HG03196 (cell line): ENCODE measurements around the gene ADPRHL1.
"Not testable (repeated sequence)": the region's sequence is repeated elsewhere in the genome, so short reads cannot be mapped to it uniquely, and the experiment has no call there.

ENCODE experiments used
- ATAC-seq: cut with Tn5 transposase; IDR thresholded peaks from one replicate; pipeline ENCODE4 v1.9.1; 2021; ENCODE audit not compliant: unreplicated experiment

The ADPRHL1 gene

DNA sequence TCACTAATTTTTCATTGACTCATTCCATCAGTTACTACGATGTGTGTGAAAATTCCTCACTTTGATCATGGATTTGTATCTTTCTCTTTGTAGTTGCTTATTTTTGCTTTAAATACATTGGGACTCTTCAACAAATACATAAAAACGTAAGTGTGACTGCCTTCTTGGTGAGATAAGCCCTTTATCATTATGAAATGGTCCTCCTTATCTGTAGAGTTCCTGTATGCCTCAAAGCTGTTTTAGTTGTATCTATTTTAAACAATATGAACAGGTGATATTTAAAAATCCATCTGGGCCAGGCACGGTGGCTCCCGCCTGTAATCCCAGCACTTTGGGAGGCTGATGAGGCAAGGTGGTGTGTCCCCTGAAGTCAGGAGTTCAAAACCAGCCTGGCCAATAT lies 25.9 kb upstream of the ADPRHL1 start:
- ATAC-seq: no peak

DNA sequence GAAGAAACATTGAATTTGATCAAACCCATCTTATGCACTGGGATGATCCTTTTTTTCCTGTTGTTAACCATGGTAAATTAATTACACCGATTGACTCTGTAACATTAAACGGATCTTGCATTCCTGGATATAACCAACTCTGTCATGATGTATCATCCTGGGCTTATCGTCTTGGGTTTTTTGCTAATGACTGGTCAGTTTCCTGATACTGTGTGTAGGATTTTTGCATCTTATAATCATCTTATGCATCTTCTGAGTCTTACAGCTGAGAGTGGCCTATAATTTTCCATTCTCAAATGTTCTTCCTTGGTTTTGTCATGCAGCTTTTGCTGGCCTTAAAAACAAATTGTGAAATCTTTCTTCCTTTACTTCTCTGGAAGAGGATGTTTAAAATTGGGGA lies 24.4 kb upstream of the ADPRHL1 start:
- ATAC-seq: no peak

DNA sequence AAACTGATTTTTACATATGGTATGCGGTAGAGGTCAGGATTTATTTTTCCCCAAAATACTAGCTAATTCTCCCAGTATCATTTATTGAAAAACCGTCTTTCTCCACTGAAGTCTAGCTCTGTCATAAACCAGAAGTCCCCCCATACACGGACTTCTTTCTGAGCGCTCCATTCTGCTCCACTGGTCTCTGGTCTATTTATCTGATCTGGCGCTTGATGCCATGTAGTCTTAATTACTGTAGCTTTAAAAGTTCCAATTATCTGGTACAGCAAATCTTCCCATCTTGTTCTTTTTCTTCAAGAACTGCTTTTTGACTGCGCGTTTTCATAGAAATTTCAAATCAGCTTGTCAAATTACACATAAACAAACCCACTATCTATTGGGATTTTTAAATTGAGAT lies 23.5 kb upstream of the ADPRHL1 start:
- no peak for ATAC-seq

DNA sequence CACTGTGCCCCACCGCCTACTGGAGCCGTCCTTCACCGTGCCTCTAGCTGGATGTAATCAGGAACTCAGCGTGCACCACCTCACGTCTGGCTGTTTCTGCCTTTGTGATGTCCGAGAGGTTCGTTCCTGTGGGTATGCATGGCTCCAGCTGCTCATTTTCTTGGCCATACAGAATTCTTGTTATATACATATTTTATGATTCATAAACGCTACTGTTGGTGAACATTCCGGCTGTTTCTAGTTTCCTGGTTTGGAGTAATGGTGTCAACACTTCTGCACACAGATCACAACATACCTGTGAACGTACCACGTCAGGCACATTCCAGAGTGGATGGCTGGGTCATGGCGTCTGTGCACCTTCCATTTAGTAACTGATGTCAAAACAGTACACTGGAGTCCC lies 22.6 kb upstream of the ADPRHL1 start:
- ATAC-seq: no peak

DNA sequence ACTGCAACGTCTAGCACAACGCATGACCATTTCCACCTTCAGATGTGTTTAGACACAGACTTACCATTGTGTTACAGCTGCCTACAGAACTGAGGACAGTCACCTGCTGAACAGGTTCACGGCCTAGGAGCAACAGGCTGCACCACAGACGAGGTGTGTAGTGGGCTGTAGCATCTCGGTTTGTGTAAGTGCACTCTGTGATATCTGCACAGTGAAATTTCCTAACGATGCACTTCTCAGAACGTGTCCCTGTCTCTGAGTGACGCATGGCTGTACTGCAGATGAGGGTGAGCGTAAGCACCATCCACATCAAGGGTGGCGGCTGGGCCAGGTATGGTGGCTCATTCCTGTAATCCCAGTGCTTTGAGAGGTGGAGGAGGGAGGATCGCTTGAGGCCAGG lies 22.0 kb upstream of the ADPRHL1 start:
- no peak for ATAC-seq

DNA sequence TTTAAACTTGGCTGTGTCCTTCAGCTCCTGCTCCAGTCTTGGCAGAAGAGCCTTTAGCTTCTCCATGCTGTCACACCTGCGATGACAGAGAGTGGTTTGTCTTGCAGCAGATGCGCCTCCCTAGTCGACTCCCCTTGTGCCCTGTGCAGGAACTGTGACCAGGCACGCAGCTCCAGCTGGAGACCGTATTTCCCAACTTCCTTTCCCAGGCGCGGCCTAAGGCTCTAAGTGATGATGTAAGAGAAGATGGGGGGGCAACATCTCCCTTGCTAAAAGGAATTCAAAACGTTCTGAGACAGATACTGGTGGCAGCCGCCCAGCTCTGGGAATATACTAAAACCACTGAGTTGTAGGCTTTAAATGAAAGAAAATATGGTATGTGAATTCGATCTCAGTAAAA lies 20.9 kb upstream of the ADPRHL1 start:
- no peak for ATAC-seq

DNA sequence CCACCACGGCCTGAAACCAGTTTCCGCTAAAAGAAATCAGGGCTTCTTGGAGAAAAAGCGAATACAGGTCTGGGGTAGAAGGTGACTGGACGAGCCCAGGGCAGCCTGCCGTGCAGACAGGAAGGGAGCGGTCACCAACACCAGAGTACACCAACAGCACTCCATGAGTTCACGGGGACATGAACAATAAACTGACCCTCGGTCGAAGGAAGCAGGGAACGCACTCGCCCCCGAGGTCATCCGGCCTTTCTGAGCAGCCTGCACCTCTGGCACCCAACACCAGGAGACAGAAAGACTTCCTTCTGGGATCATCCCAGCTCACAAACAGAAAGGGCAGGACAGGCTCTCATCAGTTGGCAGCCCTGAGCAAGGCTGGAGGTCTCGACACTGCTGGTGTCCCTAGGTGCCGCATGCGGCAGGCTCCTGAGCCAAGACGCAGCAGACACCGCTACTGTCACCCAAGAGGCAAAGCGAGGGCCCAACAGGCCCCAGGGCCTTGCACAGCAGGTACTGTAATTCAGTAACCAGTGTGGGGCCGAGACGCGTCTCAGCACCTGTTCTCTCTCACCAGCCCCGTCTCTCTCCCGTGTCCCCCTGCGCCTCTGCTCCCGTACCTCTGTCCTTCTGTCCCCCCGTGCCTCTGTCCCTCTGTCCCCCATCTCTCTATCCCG lies 19.2 kb upstream of the ADPRHL1 start:
- no peak for ATAC-seq

DNA sequence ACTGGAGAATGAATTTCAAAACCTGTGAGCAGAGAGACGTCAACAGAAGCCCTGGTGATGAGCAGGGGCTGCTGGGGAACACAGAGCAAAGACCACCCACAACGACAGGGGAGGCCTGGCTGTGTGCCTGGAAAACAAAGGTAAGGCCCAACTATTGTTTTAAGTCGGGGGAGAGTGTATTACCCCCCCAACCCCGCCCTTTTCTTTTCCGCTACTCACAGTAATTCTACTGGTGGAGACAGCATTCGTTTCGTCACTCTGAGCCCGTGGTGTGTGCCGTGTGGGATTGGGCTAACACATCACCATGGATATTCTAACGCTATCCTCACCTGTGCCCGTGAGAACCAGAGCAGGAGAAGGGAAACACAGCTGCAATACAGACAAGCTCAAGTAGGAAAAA lies 18.6 kb upstream of the ADPRHL1 start:
- ATAC-seq: no peak

DNA sequence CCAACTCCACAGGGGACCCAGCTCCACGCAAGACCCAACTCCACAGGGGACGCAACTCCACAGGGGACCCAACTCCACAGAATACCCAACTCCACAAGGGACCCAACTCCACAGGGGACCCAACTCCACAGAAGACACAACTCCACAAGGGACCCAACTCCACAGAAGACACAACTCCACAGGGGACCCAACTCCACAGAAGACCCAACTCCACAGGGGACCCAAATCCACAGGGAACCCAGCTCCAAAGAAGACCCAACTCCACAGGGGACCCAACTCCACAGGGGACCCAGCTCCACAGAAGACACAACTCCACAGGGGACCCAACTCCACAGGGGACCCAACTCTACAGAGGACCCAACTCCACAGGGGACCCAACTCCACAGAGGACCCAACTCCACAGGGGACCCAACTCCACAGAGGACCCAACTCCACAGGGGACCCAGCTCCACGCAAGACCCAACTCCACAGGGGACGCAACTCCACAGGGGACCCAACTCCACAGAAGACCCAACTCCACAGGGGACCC lies 17.4 kb upstream of the ADPRHL1 start:
- ATAC-seq: not testable (repeated sequence)

DNA sequence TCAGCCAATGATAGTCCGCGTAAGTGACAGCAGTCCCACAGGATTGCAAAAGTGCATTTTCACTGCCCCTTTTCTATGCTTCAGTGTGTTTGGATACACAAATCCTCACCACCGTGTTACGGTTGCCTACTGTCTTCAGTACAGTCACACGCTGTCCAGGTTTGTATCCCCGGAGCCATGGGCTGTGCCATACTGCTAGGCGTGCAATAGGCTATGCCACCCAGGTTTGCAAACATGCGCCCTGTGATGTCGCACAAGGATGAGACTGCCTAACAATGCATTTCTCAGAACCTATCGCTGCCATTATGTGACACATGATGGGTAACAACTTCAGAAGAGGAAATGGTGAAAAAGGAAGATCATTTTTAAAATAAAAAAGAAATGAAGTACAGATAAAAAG lies 16.8 kb upstream of the ADPRHL1 start:
- ATAC-seq: no peak

DNA sequence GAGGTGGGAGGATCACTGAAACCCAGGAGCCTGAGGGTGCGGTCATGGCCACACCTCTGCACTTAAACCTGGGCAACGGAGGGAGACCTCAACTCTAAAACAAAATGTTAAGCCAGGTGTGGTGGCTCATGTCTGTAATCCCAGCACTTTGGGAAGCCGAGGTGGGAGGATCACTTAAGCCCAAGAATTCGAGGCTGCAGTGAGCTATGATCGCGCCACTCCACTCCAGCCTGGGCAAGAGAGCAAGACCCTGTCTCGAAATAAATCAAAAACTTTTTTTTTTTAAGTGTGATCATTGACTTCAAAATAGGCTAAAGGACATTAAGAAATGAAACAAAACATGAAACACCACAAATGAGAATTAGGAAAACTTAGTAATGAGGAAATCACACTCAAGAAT lies 16.3 kb upstream of the ADPRHL1 start:
- ATAC-seq: no peak

DNA sequence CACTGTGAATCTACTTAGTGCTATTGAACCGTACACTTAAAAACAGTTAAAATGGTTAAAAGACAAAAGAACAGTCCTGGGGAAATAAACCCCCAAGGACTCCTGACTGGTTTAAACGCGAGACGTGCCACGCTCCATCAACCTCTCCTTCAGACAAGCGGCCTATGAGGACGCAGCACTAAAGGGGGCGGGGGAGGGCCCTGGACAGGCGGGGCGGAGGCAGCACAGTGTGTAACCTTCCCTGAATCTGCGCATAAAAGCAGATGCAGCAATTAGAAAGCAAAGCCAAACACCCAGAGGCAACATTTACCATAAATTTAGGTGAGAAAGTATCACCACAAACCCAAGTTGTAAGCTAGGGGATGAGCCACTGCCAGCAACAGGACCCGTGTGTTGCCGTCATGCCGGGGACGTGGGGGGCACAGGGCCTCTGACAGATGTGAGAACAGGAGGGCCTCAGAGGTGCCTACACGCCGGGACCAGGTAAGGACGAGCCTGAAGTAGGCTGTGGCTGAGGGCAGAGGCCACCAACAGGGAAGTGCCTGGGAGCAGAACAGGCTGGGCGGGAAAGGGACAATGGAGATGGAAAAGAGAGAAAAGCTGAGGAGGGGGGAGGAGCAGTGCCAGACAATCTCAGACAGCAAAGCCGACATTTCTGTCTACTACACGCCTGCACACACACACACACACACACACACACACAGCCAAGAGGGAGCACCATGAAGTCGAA lies 15.3 kb upstream of the ADPRHL1 start:
- ATAC-seq: no peak

DNA sequence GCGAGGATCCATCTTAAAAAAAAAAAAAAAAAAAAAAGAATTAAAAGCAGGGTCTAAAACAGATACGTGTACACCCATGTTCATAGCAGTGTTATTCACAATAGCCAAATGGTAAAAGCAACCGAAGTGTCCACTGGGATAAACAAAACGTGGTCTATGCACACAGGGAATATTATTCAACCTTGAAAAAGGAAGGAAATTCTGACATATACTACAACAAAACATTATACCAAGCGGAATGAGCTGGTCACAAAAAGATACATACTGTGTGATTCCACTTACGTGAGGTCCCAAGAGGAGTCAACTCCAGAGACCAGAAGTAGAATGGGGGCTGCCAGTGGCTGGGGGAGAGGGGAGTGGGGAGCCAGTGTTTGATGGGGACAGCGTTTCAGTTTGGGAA lies 14.7 kb upstream of the ADPRHL1 start:
- no peak for ATAC-seq

DNA sequence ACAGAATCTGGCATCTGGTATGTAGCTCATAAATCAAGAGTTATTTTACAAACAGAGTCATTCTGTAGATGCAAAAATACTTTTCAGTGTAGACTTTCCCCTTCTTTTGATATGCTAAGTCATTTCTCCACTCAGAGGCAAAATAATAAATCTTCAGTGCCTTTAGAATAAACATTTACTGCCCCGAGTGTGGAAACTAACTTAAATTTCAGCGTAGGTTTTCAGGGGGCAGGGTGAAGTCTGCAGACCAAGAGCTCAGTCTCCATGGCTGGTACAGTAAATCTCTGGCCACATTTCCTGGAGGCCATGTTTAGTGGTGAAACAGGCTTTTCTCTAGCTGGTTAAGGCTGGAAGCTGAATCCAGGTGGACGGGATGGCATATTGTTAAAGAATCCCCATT lies 13.1 kb upstream of the ADPRHL1 start:
- ATAC-seq: no peak

DNA sequence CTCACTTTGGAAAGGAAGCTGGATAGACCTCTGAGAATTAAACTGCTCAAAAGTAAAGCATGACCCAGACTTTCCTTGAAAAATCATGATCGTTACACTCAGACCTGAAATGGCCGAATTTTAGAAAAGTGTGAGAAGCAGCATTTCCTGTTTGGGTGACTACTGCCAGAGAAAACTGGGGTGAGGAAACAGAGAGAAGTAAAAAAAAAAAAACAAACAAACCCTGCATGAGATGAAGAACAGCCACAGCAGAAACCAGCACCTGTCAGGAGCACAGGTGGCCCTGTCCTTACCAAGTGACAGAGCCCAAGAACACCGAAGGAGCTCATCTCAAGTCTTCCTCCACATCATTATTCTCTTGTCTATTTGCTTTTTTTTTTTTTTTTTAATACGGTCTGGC lies 12.0 kb upstream of the ADPRHL1 start:
- ATAC-seq: no peak

DNA sequence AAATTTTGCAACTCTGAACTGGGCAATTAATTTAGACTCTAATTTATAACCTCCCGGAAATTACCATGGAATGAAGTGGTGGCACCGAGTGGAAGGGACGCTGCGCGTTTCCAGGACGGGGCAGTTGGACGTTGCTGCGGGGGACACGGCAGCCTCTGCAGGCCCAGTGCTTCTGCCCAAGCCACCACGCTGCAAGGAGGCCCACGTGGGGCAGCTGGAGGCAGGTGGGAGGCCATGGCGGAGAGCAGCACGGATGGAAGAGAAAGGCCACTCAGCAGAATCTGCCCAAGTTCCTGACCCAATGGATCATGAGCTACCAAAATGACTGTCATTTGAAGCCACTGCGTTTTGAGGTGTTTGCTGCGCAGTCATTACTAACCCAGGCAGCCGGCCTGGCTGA lies 11.2 kb upstream of the ADPRHL1 start:
- no peak for ATAC-seq

DNA sequence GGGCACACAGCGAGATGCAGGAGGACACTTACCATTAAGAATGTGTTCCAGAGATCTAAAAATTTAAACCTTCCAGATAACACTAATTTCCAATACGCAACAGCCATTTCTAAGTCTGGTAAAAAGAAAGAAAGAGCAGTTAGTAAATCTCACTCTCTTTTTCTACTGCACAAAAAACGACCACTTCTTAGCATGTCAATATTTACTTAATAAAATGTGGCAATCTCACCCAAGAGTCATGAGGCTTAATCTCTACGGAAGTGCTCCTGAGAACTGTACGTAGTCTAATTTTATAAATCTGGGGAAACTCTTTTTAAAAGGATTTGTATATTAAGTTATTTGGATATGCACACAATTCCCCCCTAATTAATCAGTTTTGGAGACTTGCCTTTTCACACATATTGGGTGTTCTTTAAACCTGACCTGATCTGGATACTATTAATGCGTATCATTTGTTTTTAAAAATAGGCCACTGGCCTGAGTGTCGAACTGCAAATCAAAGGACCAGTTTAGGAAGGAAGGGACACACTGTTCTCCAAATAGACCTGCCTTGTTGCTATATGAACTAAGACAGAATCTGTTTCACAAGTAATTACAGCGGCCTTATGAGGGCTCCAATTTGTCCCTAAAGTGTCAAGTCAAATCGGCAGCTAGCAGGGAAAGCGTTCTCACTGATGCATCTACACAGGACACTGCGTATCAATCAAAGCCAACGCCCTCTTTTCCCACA lies 7.9 kb upstream of the ADPRHL1 start:
- ATAC-seq: no peak

DNA sequence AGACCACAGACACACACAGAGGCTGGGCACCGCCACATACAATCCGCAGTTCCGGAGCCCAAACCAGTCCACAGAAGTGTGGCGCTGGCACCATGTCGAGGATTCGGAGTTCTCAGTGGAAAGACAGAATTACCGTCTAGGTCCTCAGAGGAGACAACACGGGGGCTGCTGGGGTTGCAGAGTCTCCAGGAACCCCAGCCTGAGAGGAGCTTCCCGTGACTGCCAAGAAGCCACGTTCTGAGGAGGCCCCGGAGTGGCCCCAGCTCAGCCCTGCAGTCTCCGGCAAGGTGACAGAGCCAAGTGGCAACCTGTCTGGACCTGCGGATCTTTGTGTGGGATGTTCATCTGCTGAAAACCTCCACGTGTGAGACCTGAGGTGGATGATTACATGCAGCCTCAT lies 7.3 kb upstream of the ADPRHL1 start:
- ATAC-seq: no peak

DNA sequence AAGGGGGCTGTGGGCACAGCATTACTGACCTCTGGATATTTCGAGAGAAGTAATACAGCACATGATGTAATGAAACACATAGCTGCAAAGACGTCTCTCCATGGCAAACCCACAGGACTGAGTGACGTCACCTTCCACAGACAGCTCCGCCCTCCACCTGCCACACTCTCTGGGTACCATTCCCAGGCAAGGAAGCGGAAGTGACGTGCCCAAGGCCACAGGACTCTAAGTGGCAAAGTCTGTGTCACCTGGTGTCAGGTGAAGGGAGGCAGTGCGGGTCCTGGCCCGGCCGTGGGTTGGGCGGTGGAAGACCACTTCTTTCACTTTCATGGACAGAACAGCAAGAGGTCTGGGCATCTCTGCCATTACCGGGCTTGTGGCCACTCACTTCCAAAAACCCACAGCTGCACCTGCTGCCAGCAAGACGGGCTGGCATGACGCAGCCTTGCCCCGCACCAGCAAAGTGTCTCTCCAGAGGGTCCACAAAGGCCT lies 6.8 kb upstream of the ADPRHL1 start:
- no peak for ATAC-seq

DNA sequence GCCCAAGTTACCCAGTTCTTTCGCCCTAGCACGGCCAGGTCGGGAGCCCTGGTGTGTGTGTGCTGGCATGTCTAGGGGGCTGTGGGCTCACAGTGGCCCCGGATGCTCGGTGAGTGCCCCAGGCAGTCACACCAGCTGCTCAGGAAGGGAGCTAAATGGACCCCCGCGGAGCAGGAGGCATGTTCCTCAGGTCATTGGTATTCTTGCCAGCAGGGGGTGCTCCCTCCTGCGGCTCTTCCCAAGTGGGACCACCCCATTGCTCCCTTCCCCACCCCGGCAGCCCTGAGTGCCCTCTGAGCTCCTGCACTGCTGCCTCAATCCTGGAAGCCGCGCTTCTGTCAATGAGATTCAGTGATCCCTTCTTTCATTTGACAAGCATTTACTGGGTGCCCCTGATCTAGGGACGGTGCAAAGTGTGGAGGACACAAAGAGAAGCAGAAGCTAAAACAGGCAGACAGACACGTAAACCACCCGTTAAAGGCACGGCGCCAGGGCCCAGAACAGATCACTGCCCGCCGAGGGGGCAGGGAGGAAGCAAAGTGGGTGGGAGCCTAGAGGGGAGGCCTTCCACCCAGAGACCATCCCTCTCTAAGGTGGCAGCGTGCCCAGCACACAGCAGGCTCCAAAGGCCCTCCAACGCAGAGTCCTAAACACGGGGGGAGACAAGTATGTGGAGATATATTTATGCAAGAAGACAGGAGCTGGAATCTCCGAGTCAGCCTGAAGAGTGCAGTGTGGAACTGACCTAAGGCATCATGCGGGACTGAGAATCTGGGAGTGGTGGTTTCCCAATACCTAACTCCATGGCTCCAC lies 5.2 kb upstream of the ADPRHL1 start:
- no peak for ATAC-seq

DNA sequence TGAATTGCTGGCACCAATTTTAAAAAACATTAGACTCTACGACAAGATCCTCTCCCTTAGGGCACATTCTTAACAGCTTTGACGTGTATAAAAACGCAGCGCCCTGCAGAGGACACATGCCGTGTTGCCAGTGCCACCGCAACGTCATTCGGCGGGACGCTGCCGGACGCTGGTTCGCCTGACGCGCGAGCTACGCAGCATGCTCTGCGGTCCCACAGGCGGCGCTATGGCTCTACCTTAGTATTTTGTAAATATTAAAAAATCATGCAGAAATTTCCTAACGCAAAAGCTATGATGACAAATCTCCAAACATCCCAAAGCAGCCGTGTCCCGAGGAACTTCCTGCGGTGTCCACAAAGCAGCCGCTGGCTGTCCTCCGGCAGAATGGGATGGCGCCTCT lies 4.2 kb upstream of the ADPRHL1 start:
- ATAC-seq: no peak
